NCI-H446 treated with DMSO at 0.1 percent for 48 hours (cell line): ENCODE data around the gene EFNA5.

Experiments used
- DNase-seq: peaks from one replicate; lab custom pipeline; 2025; lab: John Stamatoyannopoulos, UW

Gene EFNA5

GRCh38 chr5:107603349-107603748 is 67.4 kb downstream of the EFNA5 start:
- DNase-seq = no peak

- no peak for DNase-seq
Measured at GRCh38 chr5:107602896-107603295, 67.8 kb downstream of the EFNA5 start.

- no peak for DNase-seq
Measured at GRCh38 chr5:107601076-107601475, 69.7 kb downstream of the EFNA5 start.

- no peak for DNase-seq
Measured at GRCh38 chr5:107598958-107599357, 71.8 kb downstream of the EFNA5 start.

GRCh38 chr5:107597803-107598202 is 72.9 kb downstream of the EFNA5 start:
- DNase-seq = no peak

- DNase-seq = no peak
Measured at GRCh38 chr5:107597247-107597646, 73.5 kb downstream of the EFNA5 start.

GRCh38 chr5:107594253-107595045 is 76.3 kb downstream of the EFNA5 start:
- DNase-seq = peak; percentile 44

- DNase-seq = peak; percentile 85
Measured at GRCh38 chr5:107593009-107593408, 77.7 kb downstream of the EFNA5 start.

GRCh38 chr5:107592515-107592914 is 78.2 kb downstream of the EFNA5 start:
- DNase-seq = no peak

GRCh38 chr5:107590686-107591085 is 80.1 kb downstream of the EFNA5 start:
- no peak for DNase-seq

GRCh38 chr5:107589520-107590193 is 81.1 kb downstream of the EFNA5 start:
- no peak for DNase-seq

GRCh38 chr5:107582625-107583024 is 88.1 kb downstream of the EFNA5 start:
- DNase-seq = no peak

- DNase-seq = no peak
Measured at GRCh38 chr5:107580889-107581820, 89.6 kb downstream of the EFNA5 start.

- DNase-seq = no peak
Measured at GRCh38 chr5:107578051-107578635, 92.6 kb downstream of the EFNA5 start.

- DNase-seq = no peak
Measured at GRCh38 chr5:107577394-107577950, 93.3 kb downstream of the EFNA5 start.

- DNase-seq = no peak
Measured at GRCh38 chr5:107576736-107577393, 93.9 kb downstream of the EFNA5 start.

GRCh38 chr5:107576155-107576554 is 94.6 kb downstream of the EFNA5 start:
- no peak for DNase-seq

GRCh38 chr5:107574287-107574686 is 96.5 kb downstream of the EFNA5 start:
- DNase-seq = peak; percentile 62

- no peak for DNase-seq
Measured at GRCh38 chr5:107572715-107573368, 97.9 kb downstream of the EFNA5 start.
